GM18870 (cell line): Measurements from ENCODE around the gene PLXNC1.

Experiments
- ATAC-seq: cut with Tn5 transposase; IDR thresholded peaks from one replicate; pipeline ENCODE4 v1.9.1; 2021; ENCODE audit warnings: moderate library complexity; ENCODE audit not compliant: unreplicated experiment

Gene PLXNC1

GRCh38 chr12:94202245-94203180 lies 54.1 kb downstream of the PLXNC1 start:
- no peak for ATAC-seq

- ATAC-seq: no peak
These were observed 54.8 kb downstream of the PLXNC1 start for GRCh38 chr12:94203181-94203546.

GRCh38 chr12:94203796-94204195 lies 55.4 kb downstream of the PLXNC1 start:
- no peak for ATAC-seq

- ATAC-seq: no peak
These were observed 56.3 kb downstream of the PLXNC1 start for GRCh38 chr12:94204499-94205247.

- ATAC-seq: no peak
These were observed 57.4 kb downstream of the PLXNC1 start for GRCh38 chr12:94205822-94206221.

GRCh38 chr12:94206886-94207285 lies 58.5 kb downstream of the PLXNC1 start:
- ATAC-seq: no peak

- no peak for ATAC-seq
These were observed 59.1 kb downstream of the PLXNC1 start for GRCh38 chr12:94207467-94207848.

- ATAC-seq: peak; percentile 70
These were observed 59.7 kb downstream of the PLXNC1 start for GRCh38 chr12:94207849-94208621.

GRCh38 chr12:94208622-94208966 lies 60.2 kb downstream of the PLXNC1 start:
- ATAC-seq: peak; percentile 34

- no peak for ATAC-seq
These were observed 60.9 kb downstream of the PLXNC1 start for GRCh38 chr12:94209240-94209639.

GRCh38 chr12:94211021-94211420 lies 62.6 kb downstream of the PLXNC1 start:
- no peak for ATAC-seq

- ATAC-seq: no peak
These were observed 69.9 kb downstream of the PLXNC1 start for GRCh38 chr12:94218233-94218632.

- ATAC-seq: no peak
These were observed 71.4 kb downstream of the PLXNC1 start for GRCh38 chr12:94219622-94220302.

- ATAC-seq: no peak
These were observed 72.4 kb downstream of the PLXNC1 start for GRCh38 chr12:94220804-94221203.

- ATAC-seq: no peak
These were observed 74.1 kb downstream of the PLXNC1 start for GRCh38 chr12:94222351-94223084.

GRCh38 chr12:94223842-94224241 lies 75.5 kb downstream of the PLXNC1 start:
- ATAC-seq: no peak

- no peak for ATAC-seq
These were observed 77.1 kb downstream of the PLXNC1 start for GRCh38 chr12:94225506-94225905.

- no peak for ATAC-seq
These were observed 77.7 kb downstream of the PLXNC1 start for GRCh38 chr12:94225947-94226630.

- no peak for ATAC-seq
These were observed 78.7 kb downstream of the PLXNC1 start for GRCh38 chr12:94227066-94227465.

- no peak for ATAC-seq
These were observed 80.1 kb downstream of the PLXNC1 start for GRCh38 chr12:94228488-94228907.
